H9 (cell line): ENCODE measurements around the gene OR8B3. TPM values are rescaled to one million over a fixed set of nuclear protein-coding genes. Genes with fewer than 3 reads are reported as not detected.
A peak's percentile ranks its signal among the peaks of the same experiment; 100 is the strongest.
"Not testable (repeated sequence)": the region's sequence is repeated elsewhere in the genome, so short reads cannot be mapped to it uniquely, and the experiment has no call there.

ENCODE experiments used
- DNase-seq: peaks from one replicate; pipeline ENCODE4 v3.0.0-alpha.2; 2017
- H2AFZ ChIP-seq: one replicate; pipeline ENCODE4 v1.6.1; 2013; ENCODE audit warnings: mild to moderate bottlenecking, low read length, control low read depth, moderate library complexity
- H2AK5ac ChIP-seq: 2 replicates; pipeline ENCODE4 v1.6.1; 2013; ENCODE audit warnings: low read length, control low read depth, mixed read lengths; ENCODE audit not compliant: insufficient read length
- H2BK120ac ChIP-seq: one replicate; pipeline ENCODE4 v1.6.1; 2013; ENCODE audit warnings: low read depth, mild to moderate bottlenecking, low read length, control low read depth, inconsistent platforms; ENCODE audit not compliant: poor library complexity, severe bottlenecking
- H2BK12ac ChIP-seq: 2 replicates; pipeline ENCODE4 v1.6.1; 2013; ENCODE audit warnings: low read length, control low read depth, mixed read lengths, low read depth; ENCODE audit not compliant: insufficient read length
- H2BK15ac ChIP-seq: 2 replicates; pipeline ENCODE4 v1.6.1; 2013; ENCODE audit warnings: low read depth, low read length, control low read depth
- H2BK20ac ChIP-seq: one replicate; pipeline ENCODE4 v1.6.1; 2013; ENCODE audit warnings: low read depth, mild to moderate bottlenecking, low read length, control low read depth, inconsistent platforms; ENCODE audit not compliant: poor library complexity, severe bottlenecking
- H2BK5ac ChIP-seq: 2 replicates; pipeline ENCODE4 v1.6.1; 2013; ENCODE audit warnings: low read length, control low read depth, mixed read lengths; ENCODE audit not compliant: insufficient read length
- H3K14ac ChIP-seq: 2 replicates; pipeline ENCODE4 v1.6.1; 2013; ENCODE audit warnings: low read length, control low read depth; ENCODE audit not compliant: insufficient read depth
- H3K18ac ChIP-seq: 2 replicates; pipeline ENCODE4 v1.6.1; 2013; ENCODE audit warnings: low read depth, mild to moderate bottlenecking, mixed read lengths, low read length, control low read depth; ENCODE audit not compliant: insufficient read length
- H3K23ac ChIP-seq: 2 replicates; pipeline ENCODE4 v1.6.1; 2013; ENCODE audit warnings: low read length, control low read depth, mixed read lengths, low read depth; ENCODE audit not compliant: insufficient read length
- H3K23me2 ChIP-seq: 2 replicates; pipeline ENCODE4 v1.6.1; 2013; ENCODE audit warnings: low read depth, mild to moderate bottlenecking, mixed read lengths, low read length, control low read depth; ENCODE audit not compliant: insufficient read length, poor library complexity, severe bottlenecking
- H3K27ac ChIP-seq: 2 replicates; pipeline ENCODE4 v1.5.1; 2013; ENCODE audit warnings: low read length, control low read depth, mixed read lengths, low read depth; ENCODE audit not compliant: insufficient read length
- H3K27me3 ChIP-seq: 2 replicates; pipeline ENCODE4 v1.6.1; 2013; ENCODE audit warnings: low read length, control low read depth, inconsistent platforms; ENCODE audit not compliant: insufficient read depth
- H3K4ac ChIP-seq: 2 replicates; pipeline ENCODE4 v1.6.1; 2013; ENCODE audit warnings: low read depth, mild to moderate bottlenecking, control low read depth, inconsistent platforms, low read length, moderate library complexity
- H3K4me1 ChIP-seq: 2 replicates; pipeline ENCODE4 v1.6.1; 2013; ENCODE audit warnings: low read length, control low read depth, inconsistent platforms; ENCODE audit not compliant: insufficient read depth
- H3K4me2 ChIP-seq: 2 replicates; pipeline ENCODE4 v1.6.1; 2013; ENCODE audit warnings: low read length, control low read depth, mixed read lengths; ENCODE audit not compliant: insufficient read length, insufficient read depth
- H3K56ac ChIP-seq: 2 replicates; pipeline ENCODE4 v1.6.1; 2013; ENCODE audit warnings: low read depth, mild to moderate bottlenecking, mixed read lengths, low read length, control low read depth; ENCODE audit not compliant: insufficient read length
- H3K79me1 ChIP-seq: 2 replicates; pipeline ENCODE4 v1.6.1; 2013; ENCODE audit warnings: low read depth, mild to moderate bottlenecking, moderate library complexity, low read length, control low read depth, inconsistent platforms; ENCODE audit not compliant: insufficient read depth, poor library complexity, severe bottlenecking
- H3K79me2 ChIP-seq: 2 replicates; pipeline ENCODE4 v1.6.1; 2013; ENCODE audit warnings: low read length, control low read depth, inconsistent platforms; ENCODE audit not compliant: insufficient read depth
- H3K9ac ChIP-seq: 2 replicates; pipeline ENCODE4 v1.6.1; 2013; ENCODE audit warnings: low read length, control low read depth, mixed read lengths; ENCODE audit not compliant: insufficient read length; ENCODE audit errors: extremely low read depth
- H3K9me3 ChIP-seq: one replicate; pipeline ENCODE4 v1.6.1; 2013; ENCODE audit warnings: low read depth, low read length, inconsistent platforms; ENCODE audit not compliant: control insufficient read depth
- H3T11ph ChIP-seq: one replicate; pipeline ENCODE4 v1.6.1; 2013; ENCODE audit warnings: mild to moderate bottlenecking, low read length, control low read depth, inconsistent platforms
- H4K20me1 ChIP-seq: one replicate; pipeline ENCODE4 v1.6.1; 2013; ENCODE audit not compliant: control insufficient read depth, insufficient read length, insufficient read depth
- H4K5ac ChIP-seq: 2 replicates; pipeline ENCODE4 v1.6.1; 2013; ENCODE audit warnings: low read depth, mild to moderate bottlenecking, mixed read lengths, low read length, control low read depth; ENCODE audit not compliant: insufficient read length
- H4K8ac ChIP-seq: replicated peaks from 2 replicates; pipeline ENCODE4 v1.6.1; 2013; ENCODE audit warnings: low read length, control low read depth, mixed read lengths, low read depth; ENCODE audit not compliant: insufficient read length
- H4K91ac ChIP-seq: 2 replicates; pipeline ENCODE4 v1.6.1; 2013; ENCODE audit warnings: low read depth, mild to moderate bottlenecking, moderate library complexity, mixed read lengths, low read length, control low read depth; ENCODE audit not compliant: insufficient read length
- H3K27ac Mint-ChIP-seq, 3 experiments: 2 replicates in 2 of 3; 3 replicates in 1 of 3; pipeline ENCODE4 v1.8.0; 2020 to 2021; ENCODE audit warnings: mixed read lengths in 3 of 3, mild to moderate bottlenecking in 1 of 3, moderate library complexity in 1 of 3
- H3K27me3 Mint-ChIP-seq: 2 replicates; pipeline ENCODE4 v1.8.0; 2021; ENCODE audit warnings: low read depth, mild to moderate bottlenecking, moderate library complexity, mixed read lengths
- H3K36me3 Mint-ChIP-seq, 3 experiments: 2 replicates in 2 of 3; 3 replicates in 1 of 3; pipeline ENCODE4 v1.8.0; 2020 to 2021; ENCODE audit warnings: low read depth in 3 of 3, mixed read lengths in 3 of 3; ENCODE audit not compliant: insufficient read depth in 1 of 3
- H3K4me1 Mint-ChIP-seq, 2 experiments: 2 replicates each; pipeline ENCODE4 v1.8.0; 2020; ENCODE audit warnings: mixed read lengths in 2 of 2
- H3K4me3 Mint-ChIP-seq, 2 experiments: 2 replicates in 1 of 2; 3 replicates in 1 of 2; pipeline ENCODE4 v1.8.0; 2020 to 2021; ENCODE audit warnings: mild to moderate bottlenecking in 2 of 2, mixed read lengths in 2 of 2, moderate library complexity in 1 of 2
- H3K9me3 Mint-ChIP-seq, 2 experiments: 2 replicates in 1 of 2; 3 replicates in 1 of 2; pipeline ENCODE4 v1.8.0; 2020; ENCODE audit warnings: mild to moderate bottlenecking in 2 of 2, mixed read lengths in 2 of 2, moderate library complexity in 1 of 2
- CTCF ChIP-seq: fragments of 200-600 bp; sonication (generic); conservative IDR thresholded peaks from 3 replicates; pipeline ENCODE4 v1.8.0; 2021; ENCODE audit warnings: antibody characterized with exemption, mild to moderate bottlenecking
- WGBS: extraction: QIAGEN DNeasy Blood & Tissue Kit; methylation state at CpG from one replicate; pipeline ENCODE4 v1.1.7; 2013; ENCODE audit warnings: missing lambda C conversion rate, low lambda C conversion rate, mixed read lengths; ENCODE audit not compliant: insufficient read length; ENCODE audit errors: extremely low coverage; 5-methylcytosine and 5-hydroxymethylcytosine counted together
- total RNA-seq: library from RNA; stranded (reverse); gene quantifications from 2 replicates; pipeline ENCODE4 v1.2.1, GENCODE V29; 2021

OR8B3 gene
- total RNA-seq, 1 experiment from 2014 or later, result not detected

- H3K4me3 Mint-ChIP-seq, result no peak overlapping the region
- peak; percentile 85 for TF ChIP-seq CTCF
- Histone ChIP-seq H3K23me2 (no peaks in the 10 kb centered on the region), H3K4ac (no peak overlapping the region), H3K23ac (no peak overlapping the region), H2BK12ac (no peak overlapping the region), H3K18ac (no peak overlapping the region), H3K27me3 (no peaks in the 10 kb centered on the region), H2BK120ac (no peak overlapping the region), H4K20me1 (no peaks in the 10 kb centered on the region), H3T11ph (no peak overlapping the region), H3K9me3 (no peaks in the 10 kb centered on the region), H4K91ac (no peak overlapping the region), H2BK20ac (no peak overlapping the region), H3K14ac (no peak overlapping the region), H4K8ac (no peak overlapping the region), H3K79me2 (no peaks in the 10 kb centered on the region), H3K79me1 (no peaks in the 10 kb centered on the region), H2BK5ac (no peak overlapping the region), H3K4me2 (no peak overlapping the region), H4K5ac (no peak overlapping the region), H2BK15ac (no peak overlapping the region), H3K9ac (no peak overlapping the region), H3K4me1 (no peaks in the 10 kb centered on the region), H2AFZ (no peak overlapping the region), H2AK5ac (no peak overlapping the region), H3K27ac (no peak overlapping the region), H3K56ac (no peak overlapping the region)
- H3K36me3 Mint-ChIP-seq, result peaks cover 0 to 9% (median 4%) of the 10 kb centered on the region in 3 experiments; a peak in 5 of 7 replicates
- H3K27ac Mint-ChIP-seq, result no peak overlapping the region
- peak; percentile 64 for DNase-seq
- WGBS, result no CpG with 5 or more reads among the region's 8 CpGs
- peaks cover 1% of the 10 kb centered on the region for H3K27me3 Mint-ChIP-seq
- H3K9me3 Mint-ChIP-seq, result peaks cover 6 to 8% of the 10 kb centered on the region in 2 experiments
- peaks cover 2% of the 10 kb centered on the region in 2 experiments; a peak in 2 of 4 replicates for H3K4me1 Mint-ChIP-seq
Observed at GRCh38 chr11:124402326-124402922, 3.6 kb upstream of the OR8B3 start.

GRCh38 chr11:124396847-124397246 lies 2.0 kb downstream of the OR8B3 start:
- H4K8ac ChIP-seq, H2BK15ac ChIP-seq, H2BK5ac ChIP-seq, H2BK120ac ChIP-seq, H3K79me1 ChIP-seq, H3K27me3 ChIP-seq, H3K27ac Mint-ChIP-seq, H3K18ac ChIP-seq, H3K4me2 ChIP-seq, H2BK20ac ChIP-seq, H2AFZ ChIP-seq, H3K23me2 ChIP-seq, H3K9me3 Mint-ChIP-seq, H3K56ac ChIP-seq, H3K23ac ChIP-seq, H3K27me3 Mint-ChIP-seq, H3K4ac ChIP-seq, H4K91ac ChIP-seq, H3K9me3 ChIP-seq, H2AK5ac ChIP-seq, H3K4me1 ChIP-seq, H3K14ac ChIP-seq, H3K4me3 Mint-ChIP-seq, H3K4me1 Mint-ChIP-seq, H3K79me2 ChIP-seq, H2BK12ac ChIP-seq, H3K9ac ChIP-seq, H4K20me1 ChIP-seq, H3K27ac ChIP-seq, H3K36me3 Mint-ChIP-seq, H4K5ac ChIP-seq, DNase-seq, H3T11ph ChIP-seq: not testable (repeated sequence)
- no CpG with 5 or more reads among the region's 4 CpGs for WGBS
